Neuronal stem cell (in vitro differentiated cells): Measurements from ENCODE around the gene ZNF497.

ENCODE experiments used
- DNase-seq: peaks from one replicate; pipeline ENCODE4 v3.0.0-alpha.2; 2013; ENCODE audit warnings: low spot score
- H2AFZ ChIP-seq: one replicate; pipeline ENCODE4 v1.6.1; 2013; ENCODE audit warnings: mild to moderate bottlenecking, low read length, inconsistent platforms
- H2AK5ac ChIP-seq: 2 replicates; pipeline ENCODE4 v1.6.1; 2013; ENCODE audit warnings: low read depth, mild to moderate bottlenecking, inconsistent platforms, low read length, moderate library complexity, mixed read lengths
- H2BK120ac ChIP-seq: 2 replicates; pipeline ENCODE4 v1.6.1; 2013; ENCODE audit warnings: low read depth, mild to moderate bottlenecking, inconsistent platforms, low read length, moderate library complexity, mixed read lengths
- H2BK12ac ChIP-seq: one replicate; pipeline ENCODE4 v1.6.1; 2013; ENCODE audit warnings: low read length, inconsistent platforms
- H2BK15ac ChIP-seq: 2 replicates; pipeline ENCODE4 v1.6.1; 2013; ENCODE audit warnings: mild to moderate bottlenecking, low read length, inconsistent platforms, mixed read lengths
- H2BK5ac ChIP-seq: one replicate; pipeline ENCODE4 v1.6.1; 2013; ENCODE audit warnings: inconsistent platforms, mild to moderate bottlenecking, low read length, moderate library complexity
- H3K14ac ChIP-seq: one replicate; pipeline ENCODE4 v1.6.1; 2013; ENCODE audit warnings: low read length, inconsistent platforms
- H3K18ac ChIP-seq: 2 replicates; pipeline ENCODE4 v1.6.1; 2013; ENCODE audit warnings: low read length, inconsistent platforms
- H3K23ac ChIP-seq: 2 replicates; pipeline ENCODE4 v1.6.1; 2013; ENCODE audit warnings: low read depth, mild to moderate bottlenecking, mixed read lengths, low read length, inconsistent platforms; ENCODE audit not compliant: poor library complexity
- H3K27ac ChIP-seq: replicated peaks from 3 replicates; pipeline ENCODE4 v1.5.1; 2013; ENCODE audit warnings: low read length, inconsistent platforms
- H3K27me3 ChIP-seq, 3 experiments: 2 replicates each; pipeline ENCODE4 v1.6.1; 2013; ENCODE audit warnings: low read length in 3 of 3, mild to moderate bottlenecking in 2 of 3, inconsistent platforms in 1 of 3, low read depth in 1 of 3, mixed read lengths in 1 of 3, moderate library complexity in 1 of 3; ENCODE audit not compliant: control insufficient read depth in 3 of 3, insufficient read depth in 3 of 3
- H3K36me3 ChIP-seq, 2 donors: replicated peaks in 1 of 2; 2 replicates each; pipeline ENCODE4 v1.6.1; 2013; ENCODE audit warnings: low read length in 2 of 2; ENCODE audit not compliant: control insufficient read depth in 2 of 2, insufficient read depth in 2 of 2
- H3K4ac ChIP-seq: 2 replicates; pipeline ENCODE4 v1.6.1; 2013; ENCODE audit warnings: inconsistent platforms, mild to moderate bottlenecking, low read length, moderate library complexity
- H3K4me1 ChIP-seq, 2 donors: 1 replicate in 1 of 2; 2 replicates in 1 of 2; pipeline ENCODE4 v1.6.1; 2013; ENCODE audit warnings: low read length in 2 of 2, low read depth in 1 of 2; ENCODE audit not compliant: control insufficient read depth in 2 of 2, insufficient read depth in 1 of 2
- H3K4me2 ChIP-seq: one replicate; pipeline ENCODE4 v1.6.1; 2013; ENCODE audit warnings: mild to moderate bottlenecking, low read length, inconsistent platforms; ENCODE audit not compliant: insufficient read depth, poor library complexity, severe bottlenecking
- H3K4me3 ChIP-seq, 2 donors: 2 replicates each; pipeline ENCODE4 v1.5.1; 2013; ENCODE audit warnings: low read length in 2 of 2, mild to moderate bottlenecking in 2 of 2, inconsistent platforms in 1 of 2, moderate library complexity in 1 of 2
- H3K79me1 ChIP-seq: one replicate; pipeline ENCODE4 v1.6.1; 2013; ENCODE audit warnings: low read depth, mild to moderate bottlenecking, inconsistent platforms, low read length, moderate library complexity
- H3K9ac ChIP-seq: one replicate; pipeline ENCODE4 v1.6.1; 2013; ENCODE audit warnings: mild to moderate bottlenecking, low read depth, low read length, inconsistent platforms; ENCODE audit not compliant: poor library complexity
- H3K9me3 ChIP-seq, 2 donors: replicated peaks in 1 of 2; 2 replicates each; pipeline versions ENCODE3 to v1.6.1; 2013; ENCODE audit warnings: low read length in 2 of 2, mild to moderate bottlenecking in 2 of 2, inconsistent platforms in 1 of 2, low read depth in 1 of 2, mixed read lengths in 1 of 2, moderate library complexity in 1 of 2; ENCODE audit not compliant: control insufficient read depth in 2 of 2, insufficient read depth in 1 of 2
- H4K8ac ChIP-seq: one replicate; pipeline ENCODE4 v1.6.1; 2013; ENCODE audit warnings: low read depth, mild to moderate bottlenecking, inconsistent platforms, low read length, moderate library complexity
- H4K91ac ChIP-seq: one replicate; pipeline ENCODE4 v1.6.1; 2013; ENCODE audit warnings: low read length, low read depth, mild to moderate bottlenecking, inconsistent platforms; ENCODE audit not compliant: poor library complexity
- WGBS, 2 donors: extraction: QIAGEN DNeasy Blood & Tissue Kit; methylation state at CpG; one replicate each; pipeline ENCODE4 v1.1.7; 2013; ENCODE audit warnings: missing lambda C conversion rate in 2 of 2, mixed read lengths in 1 of 2; ENCODE audit not compliant: insufficient read length in 2 of 2, insufficient replicate concordance in 1 of 2; ENCODE audit errors: extremely low coverage in 2 of 2; 5-methylcytosine and 5-hydroxymethylcytosine counted together

The ZNF497 gene

GRCh38 chr19:58367698-58368454 is 5.3 kb upstream of the ZNF497 start:
- no peak overlapping the region for H3K4me2 ChIP-seq
- no peaks in the 10 kb centered on the region for H3K27me3 ChIP-seq
- no peak overlapping the region for H2AK5ac ChIP-seq
- no peak for DNase-seq
- WGBS, 2 donors, result no CpG with 5 or more reads among the region's 106 CpGs
- H2BK12ac ChIP-seq, result no peak overlapping the region
- H4K8ac ChIP-seq, result no peak overlapping the region
- no peak overlapping the region for H3K27ac ChIP-seq
- no peak overlapping the region for H2BK15ac ChIP-seq
- H4K91ac ChIP-seq, result no peak overlapping the region
- H3K9ac ChIP-seq, result no peak overlapping the region
- peaks cover 5% of the 10 kb centered on the region for H3K79me1 ChIP-seq
- H3K23ac ChIP-seq, result peak overlapping the region; percentile 31
- H2BK5ac ChIP-seq, result no peak overlapping the region
- no peak overlapping the region for H3K4ac ChIP-seq
- H2BK120ac ChIP-seq, result no peak overlapping the region
- no peak overlapping the region for H3K14ac ChIP-seq
- no peak overlapping the region for H3K4me3 ChIP-seq
- H3K4me1 ChIP-seq, result no peaks in the 10 kb centered on the region
- no peak overlapping the region for H3K18ac ChIP-seq
- no peak overlapping the region for H2AFZ ChIP-seq
- no peaks in the 10 kb centered on the region for H3K9me3 ChIP-seq
- H3K36me3 ChIP-seq, result peaks cover 8 to 17% of the 10 kb centered on the region in 2 donors

- no CpG with 5 or more reads among the region's 32 CpGs for WGBS, 2 donors
- Histone ChIP-seq H3K9ac (no peak overlapping the region), H3K23ac (peak overlapping the region; percentile 43), H3K36me3 (peaks cover 8 to 17% of the 10 kb centered on the region in 2 donors), H4K8ac (peak overlapping the region; percentile 65), H3K27ac (no peak overlapping the region), H3K4me3 (no peak overlapping the region), H3K4me1 (no peaks in the 10 kb centered on the region), H4K91ac (no peak overlapping the region), H3K79me1 (peaks cover 10% of the 10 kb centered on the region), H2AK5ac (no peak overlapping the region), H2BK12ac (no peak overlapping the region), H2BK5ac (no peak overlapping the region), H2AFZ (no peak overlapping the region), H2BK120ac (no peak overlapping the region), H3K27me3 (no peaks in the 10 kb centered on the region), H3K9me3 (no peaks in the 10 kb centered on the region), H3K18ac (no peak overlapping the region), H2BK15ac (no peak overlapping the region), H3K4me2 (no peak overlapping the region), H3K14ac (no peak overlapping the region), H3K4ac (no peak overlapping the region)
- no peak for DNase-seq
Observed at GRCh38 chr19:58366585-58367430, 4.3 kb upstream of the ZNF497 start.

- Histone ChIP-seq H2BK15ac (no peak overlapping the region), H3K9me3 (no peaks in the 10 kb centered on the region), H3K36me3 (peaks cover 6 to 14% of the 10 kb centered on the region in 2 donors), H2AK5ac (no peak overlapping the region), H2BK5ac (no peak overlapping the region), H3K14ac (no peak overlapping the region), H4K91ac (no peak overlapping the region), H4K8ac (no peak overlapping the region), H3K4me2 (no peak overlapping the region), H3K23ac (no peak overlapping the region), H2BK120ac (no peak overlapping the region), H3K79me1 (peaks cover 10% of the 10 kb centered on the region), H3K4me3 (no peak overlapping the region), H3K4ac (no peak overlapping the region), H3K4me1 (peaks cover 0 to 3% of the 10 kb centered on the region in 2 donors), H3K18ac (no peak overlapping the region), H3K27me3 (no peaks in the 10 kb centered on the region), H3K27ac (no peak overlapping the region), H2BK12ac (no peak overlapping the region), H2AFZ (no peak overlapping the region), H3K9ac (no peak overlapping the region)
- no CpG with 5 or more reads among the region's 5 CpGs for WGBS, 2 donors
- DNase-seq, result no peak
Observed at GRCh38 chr19:58364146-58364545, 1.6 kb upstream of the ZNF497 start.

- Histone ChIP-seq H3K36me3 (peaks cover 4 to 7% of the 10 kb centered on the region in 2 donors), H2BK120ac (peak overlapping the region; percentile 99), H3K9me3 (no peaks in the 10 kb centered on the region), H2BK5ac (peak overlapping the region; percentile 99), H2BK12ac (peak overlapping the region; percentile 73), H3K4me3 (peak overlapping the region; percentile 92 to 99), H2BK15ac (peak overlapping the region; percentile 81), H3K4me1 (peaks cover 0 to 3% of the 10 kb centered on the region in 2 donors), H3K27ac (peak overlapping the region; percentile 95), H3K9ac (peak overlapping the region; percentile 99), H3K79me1 (peaks cover 15% of the 10 kb centered on the region), H4K91ac (peak overlapping the region; percentile 99), H3K14ac (peak overlapping the region; percentile 98), H3K27me3 (no peaks in the 10 kb centered on the region), H2AK5ac (peak overlapping the region; percentile 100), H3K23ac (peak overlapping the region; percentile 99), H4K8ac (peak overlapping the region; percentile 99), H3K4me2 (peak overlapping the region; percentile 99), H3K4ac (peak overlapping the region; percentile 99), H2AFZ (peak overlapping the region; percentile 98), H3K18ac (peak overlapping the region; percentile 97)
- WGBS, 2 donors, result no CpG with 5 or more reads among the region's 28 CpGs
- peak; percentile 61 for DNase-seq
Observed at GRCh38 chr19:58361900-58362271, 665 bp downstream of the ZNF497 start.
